IPS-18c (cell line): ENCODE results near the gene STX10.

Experiments
- H3K4me3 ChIP-seq: 2 replicates; pipeline ENCODE4 v1.7.0; 2013; ENCODE audit warnings: low read depth, mild to moderate bottlenecking, low read length, moderate library complexity; ENCODE audit not compliant: insufficient read depth
- H3K9me3 ChIP-seq: one replicate; pipeline ENCODE4 v1.6.1; 2013; ENCODE audit warnings: mild to moderate bottlenecking, low read length, moderate library complexity; ENCODE audit not compliant: control insufficient read depth, insufficient read depth

The STX10 gene

DNA sequence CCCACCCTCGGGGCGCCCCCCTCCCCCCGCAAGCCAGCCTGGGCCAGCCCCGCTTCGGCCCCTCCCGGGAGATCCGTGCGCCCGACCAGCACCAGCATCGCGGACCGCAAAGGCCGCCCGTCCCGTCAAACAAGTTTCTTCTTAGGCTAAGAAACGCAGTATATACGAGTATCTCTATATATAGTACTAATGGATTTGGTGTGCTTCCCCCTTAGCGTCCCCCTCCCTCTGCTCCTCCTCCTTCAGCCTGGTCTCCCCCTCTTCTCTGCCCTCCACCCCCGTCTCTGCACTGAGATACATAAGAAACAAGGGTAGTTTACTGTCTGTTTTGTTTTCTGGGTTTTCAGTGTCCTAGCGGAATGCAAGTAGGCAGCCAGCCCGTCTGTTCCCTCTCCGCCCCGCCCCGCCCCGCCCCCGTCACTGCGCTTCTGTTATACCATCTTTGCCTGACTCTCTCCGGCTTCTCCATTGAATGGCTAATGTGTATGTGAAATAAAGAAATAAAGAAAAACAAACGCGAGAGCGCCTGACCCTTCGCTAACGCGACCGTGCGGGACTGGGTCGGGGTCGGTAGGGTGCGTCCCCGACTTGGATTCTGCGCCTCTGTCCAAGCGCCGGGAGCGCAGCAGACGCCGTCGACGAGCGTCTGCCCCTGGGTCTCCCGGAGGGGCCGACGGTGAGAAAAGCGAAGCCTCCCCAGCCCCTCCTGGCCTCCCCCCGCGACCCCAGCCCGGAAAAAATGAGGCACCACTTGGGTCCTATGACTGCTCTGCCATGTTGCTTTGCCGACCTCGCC lies 51.7 kb downstream of the STX10 start:
- H3K4me3 ChIP-seq: peak overlapping the region; percentile 28; the same call in 1 of the 2 replicates
- no peaks in the 10 kb centered on the region for H3K9me3 ChIP-seq

DNA sequence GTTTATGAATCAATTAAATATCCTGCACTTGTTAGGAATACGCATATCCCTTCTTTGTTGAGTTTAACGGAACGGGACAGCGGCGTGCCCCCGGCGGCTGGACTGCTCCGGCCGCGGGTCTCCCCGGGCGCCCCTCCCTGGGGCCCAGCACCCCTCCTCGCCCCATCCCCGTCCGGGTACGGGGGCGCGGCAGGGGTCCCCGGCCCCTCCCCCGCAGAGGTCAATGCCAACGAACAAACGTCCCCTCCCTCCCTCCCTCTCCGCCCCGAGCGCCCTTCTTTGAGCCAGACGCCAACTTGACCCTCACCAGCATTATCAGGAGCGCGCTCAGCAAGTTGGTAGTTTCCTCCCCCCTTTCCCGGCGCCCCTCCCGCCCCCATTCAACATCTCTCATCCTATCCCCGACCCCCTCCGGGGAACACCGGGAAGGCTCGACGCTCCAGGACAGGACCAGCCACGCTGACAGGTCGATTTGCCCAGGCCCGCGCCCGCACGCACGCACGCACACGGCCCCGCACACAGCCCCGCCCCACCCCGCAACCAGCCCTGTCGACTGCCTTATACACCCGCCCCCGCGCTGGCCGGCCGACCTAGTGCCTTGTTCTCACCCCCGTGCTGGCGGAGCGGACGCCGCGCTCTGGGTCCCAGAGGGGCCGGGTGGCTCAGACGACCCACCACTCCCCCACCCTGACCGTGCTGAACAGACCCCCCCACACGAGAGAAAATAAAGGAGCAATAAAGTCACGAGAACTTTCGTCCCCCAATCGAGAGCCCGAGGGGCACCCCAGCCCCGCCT lies 52.5 kb downstream of the STX10 start:
- Histone ChIP-seq H3K9me3 (no peaks in the 10 kb centered on the region), H3K4me3 (no peak overlapping the region)

DNA sequence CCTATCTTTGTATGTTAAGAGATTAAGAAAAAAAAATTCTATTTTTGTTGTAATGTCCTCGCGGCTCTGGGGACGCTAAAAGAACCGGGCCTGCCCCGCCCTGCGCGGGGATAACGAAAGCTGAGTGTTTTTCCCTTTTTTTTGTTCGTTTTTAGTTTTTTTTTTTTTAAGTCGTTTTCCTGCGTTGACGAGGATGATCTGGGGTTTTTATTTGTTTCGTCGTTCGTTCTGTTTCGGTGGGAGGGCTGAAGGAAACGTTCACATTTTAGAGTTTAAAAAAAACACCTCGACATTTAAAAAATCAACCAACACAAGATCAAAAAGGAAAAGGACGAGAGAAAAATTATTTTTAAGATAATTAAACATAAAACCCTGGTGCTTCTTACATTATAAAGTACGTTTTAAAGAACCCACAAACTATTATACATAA lies 53.1 kb downstream of the STX10 start:
- Histone ChIP-seq H3K9me3 (no peaks in the 10 kb centered on the region), H3K4me3 (no peak overlapping the region)

DNA sequence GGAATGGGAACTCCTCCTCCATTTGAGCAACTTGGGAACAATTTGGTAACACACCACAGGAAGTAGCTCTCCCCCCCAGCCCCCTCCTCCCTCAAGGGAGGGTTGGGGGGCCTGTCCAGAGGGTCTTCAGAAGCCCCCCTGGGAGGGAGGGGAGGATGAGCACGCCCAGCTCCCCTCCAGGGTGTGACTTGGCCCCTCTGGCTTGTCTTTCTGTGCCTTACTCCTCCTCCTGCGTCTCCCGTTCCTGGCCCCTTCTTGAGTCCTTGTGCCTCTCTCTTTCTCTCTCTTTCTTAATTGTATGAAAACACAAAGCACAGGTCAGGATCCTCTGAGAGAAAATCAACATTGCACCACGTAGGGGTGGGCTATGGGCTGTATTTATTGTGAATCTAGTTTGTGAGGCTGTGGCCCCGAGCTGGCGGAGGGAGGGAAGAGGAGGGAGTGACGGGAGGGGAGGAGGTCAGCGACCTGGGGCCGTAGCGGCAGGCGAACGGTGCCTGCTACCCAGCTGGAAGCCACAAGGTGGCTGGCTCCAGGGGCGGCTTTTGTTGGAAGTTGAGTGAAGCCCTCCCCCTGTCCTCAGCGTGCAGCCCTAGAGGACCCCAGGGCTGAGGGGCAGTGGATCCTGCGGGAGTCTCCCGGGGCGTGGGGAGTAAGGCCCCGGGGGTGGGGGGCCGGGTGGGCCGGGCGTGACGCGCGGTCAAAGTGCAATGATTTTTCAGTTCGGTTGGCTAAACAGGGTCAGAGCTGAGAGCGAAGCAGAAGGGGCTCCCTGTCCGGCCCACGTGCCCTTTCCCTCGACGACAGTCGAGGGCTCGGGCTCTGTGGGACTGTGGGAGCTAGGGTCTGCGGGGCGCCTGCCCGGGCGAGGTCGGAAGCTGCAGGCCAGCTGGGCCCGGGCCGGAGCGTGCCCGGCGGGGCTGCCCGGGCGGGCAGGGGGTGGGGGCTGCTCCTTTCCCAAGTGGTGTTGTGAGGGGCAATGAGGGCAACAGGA lies 53.9 kb downstream of the STX10 start:
- Histone ChIP-seq H3K9me3 (no peaks in the 10 kb centered on the region), H3K4me3 (peak overlapping the region; percentile 53)

DNA sequence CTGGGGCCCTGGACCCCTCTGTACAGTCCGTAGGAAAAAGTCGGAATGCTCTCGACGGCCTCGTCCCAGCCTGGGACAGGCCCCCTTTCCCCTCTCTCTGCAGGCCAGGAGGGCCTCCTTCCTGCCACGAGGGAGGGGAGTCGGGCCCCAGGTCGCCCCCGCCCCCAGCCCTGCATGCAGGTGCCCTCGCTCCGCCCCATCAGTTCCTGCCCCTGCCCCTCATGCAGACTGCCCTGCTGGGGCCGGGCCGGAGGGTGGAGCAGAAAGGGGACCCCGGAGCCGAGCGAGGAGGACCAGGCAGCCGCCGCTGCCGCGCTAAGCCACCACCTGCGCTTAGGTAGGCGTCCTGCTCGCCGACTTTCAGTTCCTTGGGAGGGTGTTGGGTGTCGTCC lies 54.8 kb downstream of the STX10 start:
- Histone ChIP-seq H3K4me3 (peak overlapping the region; percentile 53), H3K9me3 (no peaks in the 10 kb centered on the region)

DNA sequence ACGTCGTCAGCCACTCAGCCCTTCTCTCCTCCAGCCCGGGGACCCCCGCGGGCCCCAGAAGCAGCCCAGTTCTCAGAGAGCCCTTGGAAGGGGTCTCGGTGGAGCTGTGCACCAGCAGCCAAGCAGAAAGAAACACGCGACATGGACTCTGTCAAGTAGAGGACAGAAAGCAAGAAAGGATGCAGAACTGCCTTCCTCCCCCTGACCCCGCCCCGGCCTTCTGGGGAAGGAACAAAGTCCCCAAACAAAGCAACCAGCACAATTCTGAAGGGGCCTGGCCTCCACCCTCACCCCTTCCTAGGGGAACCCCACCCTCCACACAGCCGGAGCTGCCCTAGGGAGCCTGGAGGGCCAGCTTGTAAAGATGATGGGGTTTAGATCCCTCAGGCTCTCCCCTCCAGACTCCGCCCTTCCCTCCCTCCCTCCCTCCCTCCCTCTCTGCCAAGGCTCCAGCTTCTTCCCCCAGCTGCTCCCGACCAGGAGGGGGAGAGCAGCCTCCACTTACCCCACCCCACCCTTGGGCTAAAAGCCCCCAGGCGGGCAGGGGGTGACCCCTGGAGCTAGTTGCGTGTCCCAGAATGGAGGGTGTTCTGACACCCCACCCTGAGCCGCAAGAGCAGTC lies 55.3 kb downstream of the STX10 start:
- Histone ChIP-seq H3K9me3 (no peaks in the 10 kb centered on the region), H3K4me3 (peak overlapping the region; percentile 53)

DNA sequence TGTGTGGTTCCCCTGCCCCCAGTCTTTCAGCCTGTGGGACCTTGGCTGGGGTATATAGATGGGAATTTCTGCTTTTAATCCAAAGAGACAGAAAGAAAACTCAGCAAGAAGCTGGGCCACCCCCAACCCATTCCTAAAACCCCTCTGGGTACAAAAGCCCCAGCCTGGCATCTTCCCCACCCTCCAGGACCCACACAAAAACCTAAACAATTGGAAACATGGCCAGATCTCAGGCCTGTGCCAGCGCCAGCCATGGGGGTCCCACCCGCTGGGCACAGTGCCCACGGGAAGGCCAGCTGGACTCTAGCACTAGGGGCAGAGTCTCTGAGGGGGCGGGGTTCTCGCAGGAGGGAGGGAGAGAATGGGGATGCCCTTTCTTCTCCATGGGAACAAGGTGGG lies 56.1 kb downstream of the STX10 start:
- H3K9me3 ChIP-seq: no peaks in the 10 kb centered on the region
- 0 out of 2 replicates have a peak overlapping the region, but pooled peaks have one; percentile 10 for H3K4me3 ChIP-seq
